Ovary (tissue), 9 donors: Measurements from ENCODE around the gene TP53I11. TPM values are rescaled to one million over a fixed set of nuclear protein-coding genes. Genes with fewer than 3 reads are reported as not detected.

Experiments
- DNase-seq, 5 donors: peaks; one replicate each; pipeline ENCODE4 v3.0.0-alpha.2; 2019 to 2020
- H3K27ac ChIP-seq, 2 donors: fragments of 200-600 bp; one replicate each; pipeline versions ENCODE4 v1.5.1 to v1.8.0; 2019 to 2022
- H3K27me3 ChIP-seq: fragments of 200-600 bp; one replicate; pipeline ENCODE4 v1.8.0; 2022
- H3K36me3 ChIP-seq: fragments of 200-600 bp; sonication (generic); one replicate; pipeline ENCODE4 v1.5.1; 2019
- H3K4me1 ChIP-seq: one replicate; pipeline ENCODE4 v1.8.1; 2013; ENCODE audit warnings: mild to moderate bottlenecking, moderate library complexity; ENCODE audit not compliant: insufficient read depth
- H3K4me3 ChIP-seq: fragments of 200-600 bp; sonication (generic); one replicate; pipeline ENCODE4 v1.5.1; 2017
- H3K9me3 ChIP-seq, 2 donors: fragments of 200-600 bp in 1 of 2; sonication (generic) in 1 of 2; one replicate each; pipeline versions ENCODE4 v1.5.1 to v1.8.1; 2013 to 2019; ENCODE audit warnings: mild to moderate bottlenecking in 1 of 2, moderate library complexity in 1 of 2
- EP300 ChIP-seq: sonication (generic); formaldehyde crosslinking; IDR thresholded peaks from one replicate; pipeline ENCODE4 v1.6.1; 2017; ENCODE audit warnings: antibody characterized with exemption
- POLR2A ChIP-seq: fragments of 450-650 bp; IDR thresholded peaks from one replicate; pipeline ENCODE4 v1.6.1; 2017; ENCODE audit warnings: antibody characterized with exemption, mild to moderate bottlenecking, moderate library complexity
- WGBS, 3 donors: extraction: QIAGEN DNeasy Blood & Tissue Kit in 1 of 3; methylation state at CpG; one replicate each; pipeline versions ENCODE4 v1.1.5 to v1.1.7; 2013 to 2017; 5-methylcytosine and 5-hydroxymethylcytosine counted together
- intact Hi-C, 4 donors: fragments of 100-400 bp; cut with DNase I; formaldehyde crosslinking; loops; one replicate each; pipeline versions ENCODE4 v1.11.0 to v1.15.1; 2022 to 2023
- polyA plus RNA-seq, 2 donors: library from polyadenylated mRNA; stranded (reverse); fragments of 200-250 nt in 1 of 2; fragments of 350-450 nt in 1 of 2; fragmentation: Illumina TruSeq in 1 of 2; extraction: RNeasy Lipid Tissue Mini Kit (QIAGEN cat#74804) in 1 of 2; gene quantifications; one replicate each; pipeline ENCODE4 v1.2.3, GENCODE V29; 2013 to 2014
- total RNA-seq, 7 donors: library from RNA; depleted of rRNA in 2 of 7; stranded (reverse); fragments of >200 nt in 2 of 7; fragmentation: NEBNext Ultra II Directional in 3 of 7; extraction: Animal tissue kit (Norgen Biotek cat#: 25700) in 3 of 7; gene quantifications; one replicate each; pipeline versions ENCODE4 v1.1.0 to v1.2.4, GENCODE V29; 2016 to 2023
- TF ChIP-seq, protein P1 (sequence below), 3 donors: fragments of 450-650 bp in 2 of 3; fragments of 200-600 bp in 1 of 3; IDR thresholded peaks; one replicate each; pipeline versions ENCODE4 v1.5.1 to v1.8.0; 2016 to 2022; ENCODE audit warnings: antibody characterized with exemption in 3 of 3, mild to moderate bottlenecking in 1 of 3
- donor health status: DM: no; HTN: no; CAD: no; lungs with moderate emphysema.
- donor health status: DM: no; HTN: no; CAD: no.
- donor health status: Bipolar disorder and iron deficiency.
- donor health status: DM: yes; HTN: yes; CAD: no.
- donor health status: DM: no; HTN: no; CAD: no.
- donor health status: DM: yes; HTN: yes; CAD: no.

TP53I11 gene
- total and polyA plus RNA-seq, 9 donors = 9.2 to 51.9 (median 21.8) TPM

DNA sequence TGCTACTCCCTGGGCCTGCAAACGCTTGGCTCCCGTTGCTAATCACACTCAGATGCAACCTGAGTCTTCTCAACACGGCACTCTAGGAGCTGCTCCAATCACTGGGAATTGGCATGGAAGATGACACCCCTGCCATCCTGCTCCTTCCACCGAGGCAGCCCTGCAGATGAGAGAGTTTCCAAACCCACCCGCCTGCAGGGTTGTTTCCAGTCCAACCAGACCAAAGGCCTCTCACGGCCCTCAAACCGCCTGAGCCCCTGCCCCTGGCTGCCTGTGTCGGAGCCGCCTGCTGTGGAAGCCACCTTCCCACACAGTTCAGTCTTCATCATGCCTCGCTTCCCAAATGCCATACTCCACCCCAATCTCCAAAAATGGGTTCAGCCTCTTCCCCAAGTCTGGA is 36.8 kb upstream of the TP53I11 start:
- H3K36me3 ChIP-seq = no peaks in the 10 kb centered on the region
- H3K4me1 ChIP-seq = no peaks in the 10 kb centered on the region
- H3K9me3 ChIP-seq = no peaks in the 10 kb centered on the region
- H3K4me3 ChIP-seq = no peak overlapping the region
- H3K27me3 ChIP-seq = no peaks in the 10 kb centered on the region
- intact Hi-C loops = no loop called here
- 63 to 71% (median 65%) methylated on average over 10 of the region's 10 CpGs for WGBS, 3 donors
- no peak overlapping the region for H3K27ac ChIP-seq
- DNase-seq = peak in 1 of 5 donors; percentile 6
- TF ChIP-seq EP300 (no peak), POLR2A (no peak)
- TF ChIP-seq, protein P1, sequence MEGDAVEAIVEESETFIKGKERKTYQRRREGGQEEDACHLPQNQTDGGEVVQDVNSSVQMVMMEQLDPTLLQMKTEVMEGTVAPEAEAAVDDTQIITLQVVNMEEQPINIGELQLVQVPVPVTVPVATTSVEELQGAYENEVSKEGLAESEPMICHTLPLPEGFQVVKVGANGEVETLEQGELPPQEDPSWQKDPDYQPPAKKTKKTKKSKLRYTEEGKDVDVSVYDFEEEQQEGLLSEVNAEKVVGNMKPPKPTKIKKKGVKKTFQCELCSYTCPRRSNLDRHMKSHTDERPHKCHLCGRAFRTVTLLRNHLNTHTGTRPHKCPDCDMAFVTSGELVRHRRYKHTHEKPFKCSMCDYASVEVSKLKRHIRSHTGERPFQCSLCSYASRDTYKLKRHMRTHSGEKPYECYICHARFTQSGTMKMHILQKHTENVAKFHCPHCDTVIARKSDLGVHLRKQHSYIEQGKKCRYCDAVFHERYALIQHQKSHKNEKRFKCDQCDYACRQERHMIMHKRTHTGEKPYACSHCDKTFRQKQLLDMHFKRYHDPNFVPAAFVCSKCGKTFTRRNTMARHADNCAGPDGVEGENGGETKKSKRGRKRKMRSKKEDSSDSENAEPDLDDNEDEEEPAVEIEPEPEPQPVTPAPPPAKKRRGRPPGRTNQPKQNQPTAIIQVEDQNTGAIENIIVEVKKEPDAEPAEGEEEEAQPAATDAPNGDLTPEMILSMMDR (IDR thresholded peaks at IDR 0.05) = no peak

DNA sequence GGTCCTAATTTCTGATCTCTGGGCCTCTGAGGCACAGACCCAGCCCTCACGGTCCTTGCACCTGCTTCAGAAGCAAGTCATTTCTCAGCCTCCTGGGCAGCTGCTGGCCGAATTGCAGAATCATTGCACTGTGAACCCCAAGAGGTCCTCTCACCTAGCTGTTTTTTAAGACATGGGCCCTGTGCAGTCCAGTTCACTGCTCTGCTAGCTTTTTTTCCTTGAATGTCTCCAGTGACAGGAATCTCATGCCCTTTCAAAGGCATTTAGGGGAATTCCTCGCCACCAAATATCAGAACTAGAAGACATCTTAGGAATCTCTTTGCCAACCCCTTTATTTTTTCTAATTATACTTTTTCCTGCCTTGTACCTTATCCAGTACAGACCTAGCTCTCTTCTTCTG is 35.6 kb upstream of the TP53I11 start:
- no peaks in the 10 kb centered on the region for H3K4me1 ChIP-seq
- no peaks in the 10 kb centered on the region for H3K36me3 ChIP-seq
- H3K27ac ChIP-seq = no peak overlapping the region
- intact Hi-C loops = no loop called here
- TF ChIP-seq, protein P1 (IDR thresholded peaks at IDR 0.05) = no peak
- TF ChIP-seq POLR2A (no peak), EP300 (no peak)
- no peak for DNase-seq
- 85 to 94% (median 90%) methylated on average over 3 of the region's 3 CpGs for WGBS, 3 donors
- H3K9me3 ChIP-seq = no peaks in the 10 kb centered on the region
- no peak overlapping the region for H3K4me3 ChIP-seq
- no peaks in the 10 kb centered on the region for H3K27me3 ChIP-seq

- intact Hi-C loops = no loop called here
- no peaks in the 10 kb centered on the region for H3K4me1 ChIP-seq
- DNase-seq = peak in 1 of 5 donors; percentile 4
Observed at GRCh38 chr11:44985721-44986120, 35.0 kb upstream of the TP53I11 start.

DNA sequence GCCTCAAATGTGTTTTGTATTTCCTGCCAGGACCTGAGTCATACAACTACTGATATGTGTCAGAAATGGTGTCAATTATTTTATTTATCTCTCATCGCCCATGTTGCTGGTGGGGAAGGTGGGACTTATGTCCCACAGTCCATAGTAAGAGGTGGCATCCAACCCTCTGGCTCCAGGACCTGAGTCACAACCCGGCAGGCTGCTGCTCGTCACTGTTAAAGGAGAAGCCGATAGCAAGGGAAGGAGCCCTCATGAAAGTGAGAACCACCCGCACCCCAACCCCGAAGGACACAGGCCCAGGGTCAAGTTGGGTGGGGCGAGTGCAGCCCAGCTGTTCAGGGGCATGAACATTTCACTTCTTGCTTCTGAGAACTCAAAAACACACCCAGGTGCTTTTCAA is 33.1 kb upstream of the TP53I11 start:
- peak in 1 of 5 donors; percentile 4 for DNase-seq
- no peak for TF ChIP-seq EP300
- TF ChIP-seq, protein P1 (IDR thresholded peaks at IDR 0.05) = no peak
- no peak for TF ChIP-seq POLR2A
- Histone ChIP-seq H3K9me3 (no peaks in the 10 kb centered on the region), H3K36me3 (no peaks in the 10 kb centered on the region), H3K4me1 (no peaks in the 10 kb centered on the region), H3K4me3 (no peak overlapping the region), H3K27ac (no peak overlapping the region), H3K27me3 (no peaks in the 10 kb centered on the region)
- intact Hi-C loops = no loop called here
- 74 to 83% (median 81%) methylated on average over 7 of the region's 7 CpGs for WGBS, 3 donors

More at GRCh38 chr11:44985721-44986120, 35.0 kb upstream of the TP53I11 start:
- Histone ChIP-seq H3K36me3 (no peaks in the 10 kb centered on the region), H3K4me3 (no peak overlapping the region), H3K27me3 (no peaks in the 10 kb centered on the region), H3K9me3 (no peaks in the 10 kb centered on the region), H3K27ac (no peak overlapping the region)
- WGBS, 3 donors = 77 to 93% (median 85%) methylated on average over 6 of the region's 6 CpGs
- TF ChIP-seq, protein P1 (IDR thresholded peaks at IDR 0.05) = no peak
- TF ChIP-seq EP300 = no peak
- TF ChIP-seq POLR2A = no peak
